HG03025 (cell line): Measurements from ENCODE around the gene DIPK1C.

Experiments
- ATAC-seq: cut with Tn5 transposase; IDR thresholded peaks from one replicate; pipeline ENCODE4 v1.9.1; 2021; ENCODE audit warnings: mild to moderate bottlenecking, moderate library complexity; ENCODE audit not compliant: unreplicated experiment, low FRiP score

DIPK1C gene

DNA sequence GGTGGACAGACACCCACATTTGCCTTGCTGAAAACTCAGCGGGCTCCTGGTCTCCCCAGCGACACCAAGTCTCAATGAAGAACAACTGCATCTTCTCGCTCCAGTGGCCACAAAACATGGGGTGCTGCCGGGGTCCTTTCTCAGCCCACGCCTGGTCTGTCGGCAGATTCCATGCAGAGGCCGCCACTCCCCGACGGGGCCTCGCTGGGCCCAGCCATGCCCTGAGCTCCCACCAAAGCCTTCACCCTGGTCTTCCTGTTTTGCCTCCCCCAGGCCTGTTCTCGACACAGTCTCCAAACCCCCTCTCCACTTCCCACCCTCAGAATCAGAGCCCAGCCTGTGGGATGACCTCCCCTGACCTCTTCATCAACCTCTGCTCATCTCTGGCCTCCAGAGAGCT, 31.2 kb downstream of the DIPK1C start:
- no peak for ATAC-seq

- ATAC-seq = no peak
Observed at GRCh38 chr18:74425161-74425560, 31.9 kb downstream of the DIPK1C start.

GRCh38 chr18:74422541-74422940, 34.6 kb downstream of the DIPK1C start:
- ATAC-seq = no peak

- no peak for ATAC-seq
Observed at GRCh38 chr18:74420926-74421325, 36.2 kb downstream of the DIPK1C start.

- no peak for ATAC-seq
Observed at GRCh38 chr18:74420481-74420880, 36.6 kb downstream of the DIPK1C start.

DNA sequence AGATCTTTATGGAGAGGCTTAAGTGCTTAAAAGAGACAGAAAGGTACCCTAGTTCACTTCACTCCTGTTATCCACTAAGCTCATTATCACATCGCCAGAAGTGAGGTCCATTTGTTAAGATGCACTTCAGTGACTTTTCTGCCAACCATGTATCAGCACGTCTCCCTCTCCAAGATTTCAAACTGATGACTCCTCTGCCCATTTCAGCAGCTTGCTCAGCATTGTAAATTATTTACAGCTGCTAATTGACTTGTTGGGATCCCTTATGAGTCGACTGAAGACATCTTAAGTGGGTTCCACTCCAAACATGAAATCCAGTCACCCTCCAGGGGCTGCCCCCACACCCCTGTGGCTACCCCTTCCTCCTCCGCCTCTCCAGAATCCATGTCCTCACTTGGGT, 37.3 kb downstream of the DIPK1C start:
- no peak for ATAC-seq

- no peak for ATAC-seq
Observed at GRCh38 chr18:74418023-74418422, 39.1 kb downstream of the DIPK1C start.

GRCh38 chr18:74416124-74416523, 41.0 kb downstream of the DIPK1C start:
- ATAC-seq = no peak

DNA sequence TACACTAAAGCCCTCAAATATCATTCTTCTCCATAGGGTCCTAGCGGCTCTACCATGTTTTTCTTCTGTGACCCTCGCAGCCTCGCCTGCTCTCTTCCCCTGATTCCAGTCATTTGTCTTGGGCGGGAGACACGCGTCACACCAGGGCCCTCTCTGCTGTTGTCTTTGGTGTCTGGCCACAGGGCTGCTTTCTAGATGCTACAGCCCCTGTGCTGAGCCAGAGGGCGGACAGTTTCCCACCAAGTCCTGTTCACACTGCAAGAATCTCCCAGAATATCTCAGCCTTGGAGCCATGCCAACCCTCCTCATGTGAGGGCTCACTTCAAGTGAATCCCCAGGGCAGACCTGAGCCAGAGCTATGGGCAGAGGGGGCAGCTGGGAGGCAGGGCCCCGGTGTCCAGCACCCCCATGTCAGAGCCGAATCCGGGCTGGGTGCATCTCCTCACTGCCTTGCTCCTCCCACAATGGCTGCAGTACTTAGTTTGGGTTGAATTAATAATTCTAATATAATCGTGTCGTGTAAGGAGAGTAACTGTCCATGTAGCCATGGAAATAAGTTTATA, 42.1 kb downstream of the DIPK1C start:
- no peak for ATAC-seq

- ATAC-seq = no peak
Observed at GRCh38 chr18:74413836-74414235, 43.3 kb downstream of the DIPK1C start.

- no peak for ATAC-seq
Observed at GRCh38 chr18:74412116-74412880, 44.8 kb downstream of the DIPK1C start.

DNA sequence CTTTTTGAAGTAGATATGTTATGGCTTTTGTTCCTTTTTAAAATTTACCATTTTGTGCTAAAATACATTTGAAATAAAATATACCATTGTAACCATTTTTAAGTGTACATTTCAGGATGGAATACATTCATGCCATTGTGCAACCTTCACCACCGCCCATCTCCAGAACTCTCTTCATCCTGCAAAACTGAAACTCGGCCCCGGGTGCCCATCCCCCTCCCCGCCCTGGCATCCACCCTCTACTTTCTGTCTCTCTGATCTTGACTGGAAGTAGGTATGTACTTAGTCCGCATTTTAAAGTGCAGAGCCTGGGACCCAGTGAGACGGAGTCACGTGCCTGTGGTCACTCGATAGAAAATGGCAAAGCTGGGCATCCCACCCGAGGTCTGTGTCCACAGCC, 45.6 kb downstream of the DIPK1C start:
- no peak for ATAC-seq

GRCh38 chr18:74410441-74410992, 46.6 kb downstream of the DIPK1C start:
- ATAC-seq = no peak

DNA sequence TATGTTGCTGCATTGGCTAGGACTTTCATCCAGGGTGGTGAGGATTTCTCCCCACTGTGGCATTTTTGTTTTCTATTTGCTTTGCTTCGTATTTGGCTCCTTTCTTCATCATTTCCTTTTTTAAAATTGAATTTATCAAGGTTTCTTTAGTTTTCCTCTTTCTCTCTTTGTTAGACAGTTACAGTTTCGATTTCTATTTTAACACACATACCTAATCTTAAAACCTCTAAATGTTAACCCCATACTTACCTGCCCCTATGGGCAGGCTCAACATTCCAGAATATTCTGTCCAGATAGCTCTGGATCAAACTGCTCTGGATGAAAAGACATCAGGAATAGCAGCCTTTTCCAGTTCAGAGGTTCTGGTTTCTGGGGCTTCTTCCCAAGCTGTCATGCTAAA, 49.2 kb downstream of the DIPK1C start:
- no peak for ATAC-seq

GRCh38 chr18:74402806-74403433, 54.2 kb downstream of the DIPK1C start:
- ATAC-seq = no peak

DNA sequence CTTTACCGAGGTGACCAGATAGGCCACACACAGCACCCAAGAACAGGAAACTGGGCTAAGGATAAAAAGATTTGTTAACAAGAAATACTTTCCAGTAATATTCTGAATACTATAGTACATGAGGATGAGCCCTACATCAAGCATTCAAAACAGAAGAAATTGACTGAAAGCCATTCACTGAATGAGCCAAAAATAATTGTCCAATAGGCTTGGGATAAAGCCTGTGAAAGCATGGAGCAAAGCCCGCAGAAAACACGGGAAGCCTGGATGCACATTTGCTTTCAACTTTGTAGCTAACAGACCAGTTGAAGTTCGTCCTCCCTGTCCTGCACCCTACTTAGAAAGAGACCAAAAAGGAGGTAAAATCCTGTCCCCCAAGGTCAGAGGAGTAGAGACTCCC, 56.3 kb downstream of the DIPK1C start:
- no peak for ATAC-seq

- ATAC-seq = no peak
Observed at GRCh38 chr18:74399091-74399887, 57.8 kb downstream of the DIPK1C start.

DNA sequence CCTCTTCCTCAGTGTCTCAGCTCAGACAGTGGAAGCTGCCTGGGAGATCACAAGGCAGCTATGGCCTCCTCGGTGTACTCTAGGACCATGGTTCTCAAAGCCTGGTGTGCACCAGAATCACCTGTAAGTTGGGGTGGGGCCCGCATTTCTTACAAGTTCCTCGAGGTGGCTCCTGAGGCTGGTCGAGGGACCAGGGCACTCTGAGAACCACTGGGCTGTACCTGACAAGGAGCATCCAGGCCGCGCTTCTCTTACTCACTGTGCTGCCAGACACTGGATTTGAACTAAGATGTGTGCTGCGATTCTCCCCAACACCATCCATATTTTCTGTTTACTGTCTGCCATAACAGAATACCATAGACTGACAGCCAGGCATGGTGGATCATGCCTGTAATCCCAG, 59.5 kb downstream of the DIPK1C start:
- ATAC-seq = no peak

- ATAC-seq = no peak
Observed at GRCh38 chr18:74396171-74397169, 60.6 kb downstream of the DIPK1C start.
